ENCODE results near the gene EZR. TPM values are rescaled to one million over a fixed set of nuclear protein-coding genes. Genes with fewer than 3 reads are reported as not detected.

EZR gene
- total and polyA plus RNA-seq, 2 donors (not counting 1 experiment from before 2014, with no cell fraction given): 227 to 945 TPM

DNA sequence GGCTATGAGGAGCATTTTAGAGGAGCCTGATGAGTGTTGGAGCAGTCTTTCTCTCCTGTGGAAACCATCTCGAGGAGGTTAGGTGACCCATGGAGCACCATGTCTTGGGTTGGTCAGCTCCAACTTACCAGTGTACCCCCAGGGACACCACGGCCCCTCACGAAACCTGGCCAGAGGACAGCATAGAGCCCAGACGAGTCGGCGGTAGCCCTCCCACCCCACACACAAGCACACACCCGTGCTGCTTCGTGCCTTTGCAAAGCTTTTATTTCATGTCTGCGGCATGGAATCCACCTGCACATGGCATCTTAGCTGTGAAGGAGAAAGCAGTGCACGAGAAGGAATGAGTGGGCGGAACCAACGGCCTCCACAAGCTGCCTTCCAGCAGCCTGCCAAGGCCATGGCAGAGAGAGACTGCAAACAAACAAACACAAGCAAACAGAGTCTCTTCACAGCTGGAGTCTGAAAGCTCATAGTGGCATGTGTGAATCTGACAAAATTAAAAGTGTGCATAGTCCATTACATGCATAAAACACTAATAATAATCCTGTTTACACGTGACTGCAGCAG is 53.6 kb downstream of the EZR start:
- intact Hi-C loops (cut with micrococcal nuclease): no loop called here
- Histone ChIP-seq H3K36me3 (replicated peaks in 1 of 2; ENCODE audit: control extremely low read depth in 1 of 2, control insufficient read depth in 1 of 2, extremely low read depth in 1 of 2, insufficient read depth in 2 of 2, low read length in 1 of 2) (peaks cover 24 to 59% of the 10 kb centered on the region in 2 experiments), H3K4me2 (replicated peaks; ENCODE audit: low read depth, low read length, poor library complexity, severe bottlenecking) (no peak overlapping the region), H2AFZ (ENCODE audit: insufficient read depth, low read depth, low read length, poor library complexity, severe bottlenecking) (no peak overlapping the region), H3K27me3 (replicated peaks in 1 of 4; ENCODE audit: control extremely low read depth in 1 of 4, control insufficient read depth in 3 of 4, insufficient read depth in 4 of 4, low read length in 3 of 4) (no peaks in the 10 kb centered on the region), H3K27ac (ENCODE audit: low read length in 2 of 2) (no peak overlapping the region), H3K9me3 (ENCODE audit: control extremely low read depth in 1 of 3, control insufficient read depth in 2 of 3, insufficient read depth in 1 of 3, low read length in 2 of 3) (no peaks in the 10 kb centered on the region), H3K4me3 (ENCODE audit: control extremely low read depth in 1 of 5, extremely low read depth in 1 of 5, insufficient read depth in 1 of 5, low read depth in 2 of 5, low read length in 4 of 5) (no peak overlapping the region), H4K20me1 (ENCODE audit: control insufficient read depth, insufficient read depth, low read length, poor library complexity, severe bottlenecking) (peaks cover 59% of the 10 kb centered on the region), H3K79me2 (ENCODE audit: control insufficient read depth, insufficient read depth, low read length) (no peaks in the 10 kb centered on the region), H3K4me1 (ENCODE audit: control insufficient read depth in 2 of 2, insufficient read depth in 2 of 2, low read length in 2 of 2) (no peaks in the 10 kb centered on the region), H3K9ac (ENCODE audit: low read length) (no peak overlapping the region)
- Mint-ChIP-seq H3K9me3 (ENCODE audit: insufficient read depth) (no peaks in the 10 kb centered on the region), H3K27me3 (no peaks in the 10 kb centered on the region), H3K4me1 (peaks cover 2% of the 10 kb centered on the region), H3K4me3 (no peak overlapping the region), H3K27ac (peak overlapping the region; percentile 67)
- POLR2A ChIA-PET: interaction anchor here (0.5 to 1.5 kb wide), 4 partner anchors 19 to 49 kb away, joined by 3 to 6 read pairs (median 4); no protein-coding TSS in a partner anchor
- peak; percentile 51 for DNase-seq
- 94% methylated on average over 3 of the region's 13 CpGs for WGBS (ENCODE audit: insufficient coverage)
- ATAC-seq (ENCODE audit: low read depth): no peak
- CTCF ChIA-PET: interaction anchor here (1.0 to 2.7 kb wide), 7 partner anchors 27 to 552 kb away, joined by 3 to 8 read pairs (median 4); no protein-coding TSS in a partner anchor
- TF ChIP-seq EZH2 (IDR thresholded peaks at IDR 0.05; ENCODE audit: borderline replicate concordance, insufficient read depth, low read depth, low read length, poor library complexity, severe bottlenecking): no peak
- TF ChIP-seq, protein P1, sequence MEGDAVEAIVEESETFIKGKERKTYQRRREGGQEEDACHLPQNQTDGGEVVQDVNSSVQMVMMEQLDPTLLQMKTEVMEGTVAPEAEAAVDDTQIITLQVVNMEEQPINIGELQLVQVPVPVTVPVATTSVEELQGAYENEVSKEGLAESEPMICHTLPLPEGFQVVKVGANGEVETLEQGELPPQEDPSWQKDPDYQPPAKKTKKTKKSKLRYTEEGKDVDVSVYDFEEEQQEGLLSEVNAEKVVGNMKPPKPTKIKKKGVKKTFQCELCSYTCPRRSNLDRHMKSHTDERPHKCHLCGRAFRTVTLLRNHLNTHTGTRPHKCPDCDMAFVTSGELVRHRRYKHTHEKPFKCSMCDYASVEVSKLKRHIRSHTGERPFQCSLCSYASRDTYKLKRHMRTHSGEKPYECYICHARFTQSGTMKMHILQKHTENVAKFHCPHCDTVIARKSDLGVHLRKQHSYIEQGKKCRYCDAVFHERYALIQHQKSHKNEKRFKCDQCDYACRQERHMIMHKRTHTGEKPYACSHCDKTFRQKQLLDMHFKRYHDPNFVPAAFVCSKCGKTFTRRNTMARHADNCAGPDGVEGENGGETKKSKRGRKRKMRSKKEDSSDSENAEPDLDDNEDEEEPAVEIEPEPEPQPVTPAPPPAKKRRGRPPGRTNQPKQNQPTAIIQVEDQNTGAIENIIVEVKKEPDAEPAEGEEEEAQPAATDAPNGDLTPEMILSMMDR (IDR thresholded peaks at IDR 0.05): no peak

DNA sequence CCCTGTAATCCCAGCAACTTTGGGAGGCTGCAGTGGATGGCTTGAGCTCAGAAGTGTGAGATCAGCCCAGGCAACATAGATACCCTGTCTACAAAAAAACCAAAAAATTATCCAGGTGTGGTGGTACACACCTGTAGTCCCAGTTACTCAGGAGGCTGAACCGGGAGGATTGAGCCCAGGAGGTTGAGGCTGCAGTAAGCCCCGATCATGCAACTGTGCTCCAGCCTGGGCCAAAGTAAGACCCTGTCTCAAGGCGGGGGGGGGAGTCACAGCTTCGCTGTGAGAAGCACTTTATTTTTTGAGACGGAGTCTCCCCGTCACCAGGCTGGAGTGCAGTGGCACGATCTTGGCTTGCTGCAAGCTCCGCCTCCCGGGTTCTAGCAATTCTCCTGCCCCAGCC is 54.2 kb downstream of the EZR start:
- intact Hi-C loops (cut with micrococcal nuclease): loop anchor here (5.0 kb wide), 2 partner anchors 32 to 48 kb away; no protein-coding TSS in a partner anchor
- no peaks in the 10 kb centered on the region for H3K9me3 ChIP-seq (ENCODE audit: control extremely low read depth in 1 of 3, control insufficient read depth in 2 of 3, insufficient read depth in 1 of 3, low read length in 2 of 3)
- DNase-seq (peak; percentile 57), ATAC-seq (ENCODE audit: low read depth) (no peak)
- H3K4me2 ChIP-seq (replicated peaks; ENCODE audit: low read depth, low read length, poor library complexity, severe bottlenecking): no peak overlapping the region
- no peak overlapping the region for H3K4me3 Mint-ChIP-seq
- H3K36me3 ChIP-seq (replicated peaks in 1 of 2; ENCODE audit: control extremely low read depth in 1 of 2, control insufficient read depth in 1 of 2, extremely low read depth in 1 of 2, insufficient read depth in 2 of 2, low read length in 1 of 2): peaks cover 18 to 52% of the 10 kb centered on the region in 2 experiments
- H3K27ac ChIP-seq (ENCODE audit: low read length in 2 of 2): no peak overlapping the region
- no peaks in the 10 kb centered on the region for H3K27me3 Mint-ChIP-seq
- peak overlapping the region; percentile 71 for H3K27ac Mint-ChIP-seq
- no peaks in the 10 kb centered on the region for H3K27me3 ChIP-seq (replicated peaks in 1 of 4; ENCODE audit: control extremely low read depth in 1 of 4, control insufficient read depth in 3 of 4, insufficient read depth in 4 of 4, low read length in 3 of 4)
- H3K4me3 ChIP-seq (ENCODE audit: control extremely low read depth in 1 of 5, extremely low read depth in 1 of 5, insufficient read depth in 1 of 5, low read depth in 2 of 5, low read length in 4 of 5): no peak overlapping the region
- 99% methylated on average over 9 of the region's 9 CpGs for WGBS (ENCODE audit: insufficient coverage)
- H3K4me1 Mint-ChIP-seq: peaks cover 2% of the 10 kb centered on the region
- TF ChIP-seq EZH2 (IDR thresholded peaks at IDR 0.05; ENCODE audit: borderline replicate concordance, insufficient read depth, low read depth, low read length, poor library complexity, severe bottlenecking): no peak
- TF ChIP-seq, protein P1 (IDR thresholded peaks at IDR 0.05): no peak
- no peaks in the 10 kb centered on the region for H3K79me2 ChIP-seq (ENCODE audit: control insufficient read depth, insufficient read depth, low read length)
- no peak overlapping the region for H3K9ac ChIP-seq (ENCODE audit: low read length)
- CTCF ChIA-PET: interaction anchor here (0.9 to 2.7 kb wide), 5 partner anchors 28 to 194 kb away, joined by 3 to 6 read pairs (median 4); no protein-coding TSS in a partner anchor
- no peaks in the 10 kb centered on the region for H3K4me1 ChIP-seq (ENCODE audit: control insufficient read depth in 2 of 2, insufficient read depth in 2 of 2, low read length in 2 of 2)
- POLR2A ChIA-PET: interaction anchor here (1.0 to 1.5 kb wide), 2 partner anchors 20 to 61 kb away, joined by 4 read pairs; no protein-coding TSS in a partner anchor
- H3K9me3 Mint-ChIP-seq (ENCODE audit: insufficient read depth): no peaks in the 10 kb centered on the region
- no peak overlapping the region for H2AFZ ChIP-seq (ENCODE audit: insufficient read depth, low read depth, low read length, poor library complexity, severe bottlenecking)
- H4K20me1 ChIP-seq (ENCODE audit: control insufficient read depth, insufficient read depth, low read length, poor library complexity, severe bottlenecking): peaks cover 52% of the 10 kb centered on the region
